PFSK-1 (cell line): Measurements from ENCODE around the gene POU6F2.

Source experiments
- FOXP2 ChIP-seq: optimal IDR thresholded peaks from 2 replicates; pipeline ENCODE3; 2011; ENCODE audit warnings: borderline replicate concordance, control low read depth, inconsistent platforms; ENCODE audit not compliant: insufficient read depth; ENCODE audit errors: extremely low read length, extremely low read depth
- POLR2AphosphoS5 ChIP-seq: IDR thresholded peaks from 2 replicates; pipeline ENCODE4 v1.6.1; 2012; ENCODE audit warnings: low read depth, mild to moderate bottlenecking, control low read depth, low read length, moderate library complexity
- REST ChIP-seq, 2 experiments: IDR thresholded peaks; 2 replicates each; pipeline versions ENCODE4 v1.6.1 to v1.8.0; 2011 to 2012; ENCODE audit warnings: low read depth in 2 of 2, low read length in 2 of 2, control low read depth in 1 of 2, inconsistent platforms in 1 of 2, mild to moderate bottlenecking in 1 of 2, moderate library complexity in 1 of 2; ENCODE audit not compliant: insufficient read depth in 1 of 2
- SIN3A ChIP-seq: IDR thresholded peaks from 2 replicates; pipeline ENCODE4 v1.6.1; 2012; ENCODE audit warnings: mild to moderate bottlenecking, low read length, moderate library complexity, borderline replicate concordance; ENCODE audit not compliant: insufficient read depth
- TAF1 ChIP-seq: IDR thresholded peaks from 2 replicates; pipeline ENCODE4 v1.6.1; 2012; ENCODE audit warnings: low read length, control low read depth, borderline replicate concordance; ENCODE audit not compliant: insufficient read depth

Gene POU6F2

DNA sequence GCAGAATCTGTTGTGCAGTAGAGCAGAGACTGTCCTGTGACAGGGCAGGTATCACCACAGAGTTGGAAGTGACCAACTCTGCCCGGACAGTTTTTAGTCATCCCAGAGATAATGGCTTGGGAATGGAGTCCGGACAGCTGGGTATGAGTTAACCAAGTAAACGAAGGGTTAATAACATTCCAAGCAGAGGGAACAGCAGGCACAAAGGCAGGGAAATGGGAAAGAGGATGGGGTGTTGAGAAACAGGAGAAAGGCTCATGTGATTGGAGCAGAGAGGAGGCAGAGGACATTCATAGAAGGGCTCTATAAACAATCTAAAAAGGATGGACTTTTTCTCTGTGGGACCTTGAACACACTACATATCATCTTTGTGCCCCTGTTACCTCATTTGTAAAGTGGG, 456.3 kb downstream of the POU6F2 start:
- TF ChIP-seq SIN3A: no peak
- no peak for TF ChIP-seq TAF1
- TF ChIP-seq FOXP2: no peak
- no peak for TF ChIP-seq REST (IDR thresholded peaks at IDR 0.05; ENCODE audit: insufficient read depth in 1 of 2, low read depth in 2 of 2, low read length in 2 of 2)
- TF ChIP-seq POLR2AphosphoS5: no peak

DNA sequence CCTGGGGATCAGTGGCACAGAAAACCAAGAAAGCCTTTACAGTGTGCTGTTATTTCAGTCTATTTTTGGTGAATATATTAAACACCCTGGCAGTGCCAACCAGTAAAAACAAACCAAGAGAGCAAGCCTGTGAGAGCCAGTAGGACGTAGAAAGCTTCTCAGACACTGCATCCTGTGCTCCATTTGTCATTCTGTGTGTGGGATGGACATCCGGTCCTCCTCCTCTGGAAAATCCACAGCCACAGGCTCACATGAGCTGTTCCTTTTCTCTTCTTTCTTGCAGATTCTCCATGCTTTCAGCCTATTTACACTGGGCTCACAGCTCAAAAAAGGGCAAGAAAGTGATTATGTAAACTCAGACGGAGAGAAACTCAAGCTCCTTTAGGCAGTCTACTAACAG, 468.8 kb downstream of the POU6F2 start:
- no peak for TF ChIP-seq FOXP2
- TF ChIP-seq POLR2AphosphoS5: no peak
- TF ChIP-seq REST (IDR thresholded peaks at IDR 0.05; ENCODE audit: insufficient read depth in 1 of 2, low read depth in 2 of 2, low read length in 2 of 2): no peak
- no peak for TF ChIP-seq TAF1
- no peak for TF ChIP-seq SIN3A

DNA sequence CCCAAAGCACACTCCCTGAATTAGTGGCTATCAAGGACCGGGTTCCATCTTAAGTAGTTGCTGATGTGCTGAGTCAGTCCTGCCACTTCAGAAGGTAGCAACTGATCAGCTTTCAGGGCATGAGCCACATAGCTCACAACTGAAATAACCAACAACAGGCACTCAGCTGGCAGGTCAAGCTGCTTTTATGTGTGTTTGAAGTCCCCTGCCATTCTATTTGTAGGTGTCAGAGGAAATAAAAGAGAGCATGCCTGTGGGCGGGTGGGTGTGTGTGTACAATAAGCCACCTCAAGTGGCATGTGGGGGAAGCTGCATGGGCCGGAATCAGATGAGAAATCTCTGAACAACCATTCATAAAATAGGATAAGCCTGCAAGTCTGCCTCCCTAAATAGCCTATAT, 474.2 kb downstream of the POU6F2 start:
- TF ChIP-seq SIN3A (no peak), FOXP2 (no peak), POLR2AphosphoS5 (no peak), REST (IDR thresholded peaks at IDR 0.05; ENCODE audit: insufficient read depth in 1 of 2, low read depth in 2 of 2, low read length in 2 of 2) (no peak)

GRCh38 chr7:39453743-39454355, 476.1 kb downstream of the POU6F2 start:
- no peak for TF ChIP-seq SIN3A
- TF ChIP-seq REST (IDR thresholded peaks at IDR 0.05; ENCODE audit: insufficient read depth in 1 of 2, low read depth in 2 of 2, low read length in 2 of 2): no peak
- TF ChIP-seq FOXP2: no peak
- no peak for TF ChIP-seq POLR2AphosphoS5
- TF ChIP-seq TAF1: no peak

GRCh38 chr7:39458061-39458745, 480.5 kb downstream of the POU6F2 start:
- no peak for TF ChIP-seq SIN3A
- TF ChIP-seq FOXP2: no peak
- no peak for TF ChIP-seq POLR2AphosphoS5
- TF ChIP-seq TAF1: no peak
- no peak for TF ChIP-seq REST (IDR thresholded peaks at IDR 0.05; ENCODE audit: insufficient read depth in 1 of 2, low read depth in 2 of 2, low read length in 2 of 2)
